Activated naive CD4-positive, alpha-beta T cell treated with anti-CD3 and anti-CD28 coated beads for 36 hours (primary cell): ENCODE results near the gene ECE1. TPM values are rescaled to one million over a fixed set of nuclear protein-coding genes. Genes with fewer than 3 reads are reported as not detected.

Source experiments
- CTCF ChIA-PET: fragments of 350-600 bp; sonication (Branson Sonifier 250); formaldehyde crosslinking; loops from one replicate; lab custom pipeline; 2021; ENCODE audit warnings: antibody characterized with exemption; lab: Charles Lee
- DNase-seq: peaks from one replicate; pipeline ENCODE4 v3.0.0-alpha.2; 2020
- H3K27ac Mint-ChIP-seq: one replicate; pipeline ENCODE4 v1.8.0; 2021; ENCODE audit warnings: mild to moderate bottlenecking, mixed read lengths
- H3K27me3 Mint-ChIP-seq: one replicate; pipeline ENCODE4 v1.8.0; 2021; ENCODE audit warnings: low read depth, mixed read lengths
- H3K36me3 Mint-ChIP-seq: one replicate; pipeline ENCODE4 v1.8.0; 2021; ENCODE audit warnings: low read depth, mixed read lengths
- H3K4me1 Mint-ChIP-seq: one replicate; pipeline ENCODE4 v1.8.0; 2021; ENCODE audit warnings: low read depth, mixed read lengths
- H3K4me3 Mint-ChIP-seq: one replicate; pipeline ENCODE4 v1.8.0; 2021; ENCODE audit warnings: mild to moderate bottlenecking, moderate library complexity, mixed read lengths
- H3K9me3 Mint-ChIP-seq: one replicate; pipeline ENCODE4 v1.8.0; 2021; ENCODE audit warnings: mixed read lengths
- intact Hi-C: fragments of 100-400 bp; cut with micrococcal nuclease; formaldehyde crosslinking; loops from one replicate; pipeline ENCODE4 v1.15.1; 2023
- total RNA-seq, 2 experiments: library from RNA; stranded (reverse); gene quantifications; one replicate each; pipeline ENCODE4 v1.2.3, GENCODE V29; 2021

The ECE1 gene
- total RNA-seq, 2 experiments from 2014 or later = 160 to 166 TPM

GRCh38 chr1:21268281-21269239 lies 21.7 kb downstream of the ECE1 start:
- Mint-ChIP-seq H3K9me3 (no peaks in the 10 kb centered on the region), H3K4me1 (peaks cover 20% of the 10 kb centered on the region), H3K4me3 (no peak overlapping the region), H3K27me3 (no peaks in the 10 kb centered on the region), H3K36me3 (peaks cover 60% of the 10 kb centered on the region), H3K27ac (no peak overlapping the region)
- intact Hi-C loops = no loop called here
- no peak for DNase-seq
- CTCF ChIA-PET = interaction anchor here (0.9 to 7.3 kb wide), 9 partner anchors 12 to 102 kb away, joined by 3 to 144 read pairs (median 31); no protein-coding TSS in a partner anchor

- Mint-ChIP-seq H3K9me3 (no peaks in the 10 kb centered on the region), H3K4me1 (peaks cover 27% of the 10 kb centered on the region), H3K27ac (no peak overlapping the region), H3K36me3 (peaks cover 55% of the 10 kb centered on the region), H3K4me3 (no peak overlapping the region), H3K27me3 (no peaks in the 10 kb centered on the region)
- CTCF ChIA-PET = no interaction called here
- no peak for DNase-seq
- intact Hi-C loops = no loop called here
Measured at GRCh38 chr1:21267191-21268077, 22.8 kb downstream of the ECE1 start.

- Mint-ChIP-seq H3K27ac (peak overlapping the region; percentile 56), H3K36me3 (peaks cover 50% of the 10 kb centered on the region), H3K4me3 (no peak overlapping the region), H3K9me3 (no peaks in the 10 kb centered on the region), H3K4me1 (peaks cover 33% of the 10 kb centered on the region), H3K27me3 (no peaks in the 10 kb centered on the region)
- CTCF ChIA-PET = interaction anchor here (0.8 kb wide), 1 partner anchor 33 kb away, joined by 3 read pairs; no protein-coding TSS in a partner anchor
- intact Hi-C loops = no loop called here
- no peak for DNase-seq
Measured at GRCh38 chr1:21266119-21266774, 24.0 kb downstream of the ECE1 start.

- H3K9me3 Mint-ChIP-seq = no peaks in the 10 kb centered on the region
- H3K36me3 Mint-ChIP-seq = peaks cover 52% of the 10 kb centered on the region
- intact Hi-C loops = no loop called here
- H3K4me3 Mint-ChIP-seq = no peak overlapping the region
- no peak for DNase-seq
- peaks cover 38% of the 10 kb centered on the region for H3K4me1 Mint-ChIP-seq
- CTCF ChIA-PET = interaction anchor here (0.8 kb wide), 1 partner anchor 33 kb away, joined by 3 read pairs; no protein-coding TSS in a partner anchor
- no peak overlapping the region for H3K27ac Mint-ChIP-seq
- no peaks in the 10 kb centered on the region for H3K27me3 Mint-ChIP-seq
Measured at GRCh38 chr1:21265644-21266043, 24.6 kb downstream of the ECE1 start.

GRCh38 chr1:21264898-21265297 lies 25.4 kb downstream of the ECE1 start:
- intact Hi-C loops = no loop called here
- Mint-ChIP-seq H3K9me3 (no peaks in the 10 kb centered on the region), H3K27me3 (no peaks in the 10 kb centered on the region), H3K36me3 (peaks cover 51% of the 10 kb centered on the region), H3K4me1 (peaks cover 38% of the 10 kb centered on the region), H3K4me3 (no peak overlapping the region), H3K27ac (peak overlapping the region; percentile 1)
- CTCF ChIA-PET = interaction anchor here (0.5 kb wide), 1 partner anchor 27 kb away, joined by 3 read pairs; no protein-coding TSS in a partner anchor
- no peak for DNase-seq

- H3K36me3 Mint-ChIP-seq = peaks cover 49% of the 10 kb centered on the region
- CTCF ChIA-PET = no interaction called here
- no peaks in the 10 kb centered on the region for H3K27me3 Mint-ChIP-seq
- intact Hi-C loops = no loop called here
- H3K4me3 Mint-ChIP-seq = no peak overlapping the region
- no peaks in the 10 kb centered on the region for H3K9me3 Mint-ChIP-seq
- DNase-seq = no peak
- no peak overlapping the region for H3K27ac Mint-ChIP-seq
- H3K4me1 Mint-ChIP-seq = peaks cover 48% of the 10 kb centered on the region
Measured at GRCh38 chr1:21263653-21264225, 26.5 kb downstream of the ECE1 start.

GRCh38 chr1:21263052-21263429 lies 27.2 kb downstream of the ECE1 start:
- Mint-ChIP-seq H3K27me3 (no peaks in the 10 kb centered on the region), H3K4me3 (no peak overlapping the region), H3K36me3 (peaks cover 50% of the 10 kb centered on the region), H3K27ac (peak overlapping the region; percentile 82), H3K4me1 (peaks cover 55% of the 10 kb centered on the region), H3K9me3 (no peaks in the 10 kb centered on the region)
- intact Hi-C loops = no loop called here
- DNase-seq = no peak
- CTCF ChIA-PET = interaction anchor here (2.2 kb wide), 1 partner anchor 15 kb away, joined by 7 read pairs; no protein-coding TSS in a partner anchor

- CTCF ChIA-PET = interaction anchor here (1.3 to 11.7 kb wide), 6 partner anchors 9 to 107 kb away, joined by 3 to 144 read pairs (median 6); no protein-coding TSS in a partner anchor
- H3K36me3 Mint-ChIP-seq = peaks cover 50% of the 10 kb centered on the region
Measured at GRCh38 chr1:21262293-21263051, 27.8 kb downstream of the ECE1 start.

GRCh38 chr1:21261551-21262292 lies 28.5 kb downstream of the ECE1 start:
- CTCF ChIA-PET = interaction anchor here (0.6 to 11.7 kb wide), 9 partner anchors 10 to 107 kb away, joined by 3 to 144 read pairs (median 4); no protein-coding TSS in a partner anchor
- peak; percentile 56 for DNase-seq
- no peaks in the 10 kb centered on the region for H3K9me3 Mint-ChIP-seq
- peaks cover 61% of the 10 kb centered on the region for H3K4me1 Mint-ChIP-seq
- H3K27ac Mint-ChIP-seq = peak overlapping the region; percentile 82
- no peak overlapping the region for H3K4me3 Mint-ChIP-seq
- H3K27me3 Mint-ChIP-seq = no peaks in the 10 kb centered on the region
- intact Hi-C loops = no loop called here
- H3K36me3 Mint-ChIP-seq = peaks cover 53% of the 10 kb centered on the region

More at GRCh38 chr1:21262293-21263051, 27.8 kb downstream of the ECE1 start:
- intact Hi-C loops = no loop called here
- Mint-ChIP-seq H3K27me3 (no peaks in the 10 kb centered on the region), H3K4me3 (no peak overlapping the region), H3K27ac (peak overlapping the region; percentile 82), H3K9me3 (no peaks in the 10 kb centered on the region), H3K4me1 (peaks cover 59% of the 10 kb centered on the region)
- no peak for DNase-seq

- Mint-ChIP-seq H3K27ac (peak overlapping the region; percentile 82), H3K4me3 (no peak overlapping the region), H3K9me3 (no peaks in the 10 kb centered on the region), H3K4me1 (peaks cover 66% of the 10 kb centered on the region), H3K27me3 (no peaks in the 10 kb centered on the region), H3K36me3 (peaks cover 61% of the 10 kb centered on the region)
- CTCF ChIA-PET = interaction anchor here (0.7 to 11.7 kb wide), 9 partner anchors 11 to 108 kb away, joined by 3 to 144 read pairs (median 5); no protein-coding TSS in a partner anchor
- intact Hi-C loops = no loop called here
- no peak for DNase-seq
Measured at GRCh38 chr1:21260405-21261125, 29.7 kb downstream of the ECE1 start.
